GM23248 (cell line): Measurements from ENCODE around the gene FOXP2. TPM values are rescaled to one million over a fixed set of nuclear protein-coding genes. Genes with fewer than 3 reads are reported as not detected.

Experiments used
- DNase-seq: peaks from one replicate; pipeline ENCODE4 v3.0.0-alpha.2; 2015
- H2AFZ ChIP-seq: fragments of 200-600 bp; sonication (generic); 2 replicates; pipeline ENCODE4 v1.6.1; 2016; ENCODE audit warnings: antibody characterized with exemption
- H3F3A ChIP-seq: fragments of 200-600 bp; sonication (generic); 2 replicates; pipeline ENCODE4 v1.6.1; 2016; ENCODE audit warnings: mild to moderate bottlenecking, antibody characterized with exemption, mixed run types; ENCODE audit not compliant: insufficient read depth
- H3K27ac ChIP-seq: fragments of 200-600 bp; sonication (generic); 2 replicates; pipeline ENCODE4 v1.5.1; 2016; ENCODE audit warnings: mild to moderate bottlenecking
- H3K27me3 ChIP-seq: fragments of 200-600 bp; sonication (generic); replicated peaks from 2 replicates; pipeline ENCODE4 v1.6.1; 2016; ENCODE audit warnings: mild to moderate bottlenecking; ENCODE audit not compliant: insufficient read depth
- H3K36me3 ChIP-seq: fragments of 200-600 bp; sonication (generic); 2 replicates; pipeline ENCODE4 v1.6.1; 2016; ENCODE audit warnings: low read depth, mild to moderate bottlenecking
- H3K4me1 ChIP-seq: fragments of 200-600 bp; sonication (generic); 2 replicates; pipeline ENCODE4 v1.6.1; 2016; ENCODE audit warnings: mild to moderate bottlenecking; ENCODE audit not compliant: insufficient read depth
- H3K4me2 ChIP-seq: fragments of 200-600 bp; sonication (generic); one replicate; pipeline ENCODE4 v1.6.1; 2016; ENCODE audit warnings: mild to moderate bottlenecking; ENCODE audit not compliant: unreplicated experiment
- H3K4me3 ChIP-seq: fragments of 200-600 bp; sonication (generic); 2 replicates; pipeline ENCODE4 v1.5.1; 2016; ENCODE audit warnings: mild to moderate bottlenecking
- H3K79me2 ChIP-seq: fragments of 200-600 bp; sonication (generic); 2 replicates; pipeline ENCODE4 v1.6.1; 2016; ENCODE audit warnings: mild to moderate bottlenecking; ENCODE audit not compliant: insufficient read depth
- H3K9ac ChIP-seq: fragments of 200-600 bp; sonication (generic); 2 replicates; pipeline ENCODE4 v1.6.1; 2016; ENCODE audit warnings: mild to moderate bottlenecking
- H3K9me2 ChIP-seq: fragments of 200-600 bp; sonication (generic); 2 replicates; pipeline ENCODE4 v1.6.1; 2016; ENCODE audit warnings: mixed run types, mild to moderate bottlenecking, moderate library complexity; ENCODE audit not compliant: insufficient read depth
- H3K9me3 ChIP-seq: fragments of 200-600 bp; sonication (generic); one replicate; pipeline ENCODE4 v1.6.1; 2017; ENCODE audit warnings: low read depth
- H4K20me1 ChIP-seq: fragments of 200-600 bp; sonication (generic); 2 replicates; pipeline ENCODE4 v1.6.0; 2016; ENCODE audit not compliant: insufficient read depth
- EZH2 ChIP-seq: fragments of 200-600 bp; sonication (generic); IDR thresholded peaks from 2 replicates; pipeline ENCODE4 v1.6.1; 2018; ENCODE audit warnings: antibody characterized with exemption, mild to moderate bottlenecking; ENCODE audit not compliant: insufficient read depth, poor library complexity, severe bottlenecking
- EZH2phosphoT487 ChIP-seq: fragments of 200-600 bp; sonication (generic); IDR thresholded peaks from 2 replicates; pipeline ENCODE4 v1.6.1; 2018; ENCODE audit warnings: antibody characterized with exemption, moderate library complexity, mild to moderate bottlenecking, low read depth; ENCODE audit not compliant: insufficient read depth
- whole genome bisulfite sequencing, 2 experiments: methylation state at CpG; one replicate each; pipeline ENCODE4 v1.1.6; 2015 to 2017; ENCODE audit warnings: low lambda C conversion rate in 2 of 2, low coverage in 1 of 2; ENCODE audit errors: missing lambda C conversion rate in 2 of 2; 5-methylcytosine and 5-hydroxymethylcytosine counted together
- in situ Hi-C: fragments of 300-500 bp; cut with MboI; formaldehyde crosslinking; loops from 2 replicates; pipeline ENCODE4 v1.15.0; 2020
- polyA plus RNA-seq: library from polyadenylated mRNA; unstranded; fragments of >200 nt; fragmentation: Nextera tagmentation; extraction: Ambion mirVana; gene quantifications from 2 replicates; pipeline ENCODE4 v1.2.1, GENCODE V29; 2016
- total RNA-seq: library from RNA; depleted of rRNA; stranded (reverse); fragments of >200 nt; shearing (Covaris generic); gene quantifications from 2 replicates; pipeline ENCODE4 v1.2.3, GENCODE V29; 2014

Gene FOXP2
- total and polyA plus RNA-seq, 2 experiments from 2014 or later, result 2.3 to 5.0 TPM

DNA sequence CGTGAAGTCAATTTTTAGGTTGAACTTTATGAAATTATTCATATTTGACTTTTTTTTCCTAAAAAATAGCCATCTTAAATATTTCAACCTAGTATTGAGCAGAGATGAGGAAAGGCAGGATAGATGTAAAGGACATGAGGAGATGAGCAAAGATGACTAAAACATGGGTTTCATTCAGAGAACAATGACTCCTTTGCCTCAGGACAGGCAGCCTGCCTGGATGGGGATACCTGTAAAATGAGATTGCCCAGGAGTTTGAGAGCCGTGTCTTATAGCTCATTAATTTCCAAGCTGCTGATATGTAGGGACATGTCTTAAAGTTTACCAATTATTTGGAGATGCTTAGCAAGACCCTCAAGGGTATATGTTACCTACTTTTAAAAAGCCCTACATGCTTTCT is 263.5 kb downstream of the FOXP2 start:
- Histone ChIP-seq H3K79me2 (no peaks in the 10 kb centered on the region), H3K36me3 (no peaks in the 10 kb centered on the region), H3K4me3 (no peak overlapping the region), H3K9me2 (no peaks in the 10 kb centered on the region), H3K9ac (no peak overlapping the region), H3K27ac (no peak overlapping the region), H3K4me1 (no peaks in the 10 kb centered on the region), H4K20me1 (no peaks in the 10 kb centered on the region), H3K4me2 (no peak overlapping the region), H3K27me3 (no peaks in the 10 kb centered on the region), H3K9me3 (no peaks in the 10 kb centered on the region), H3F3A (no peaks in the 10 kb centered on the region), H2AFZ (no peak overlapping the region)
- 74 to 77% methylated on average over 2 of the region's 2 CpGs for WGBS, 2 experiments
- in situ Hi-C loops, result no loop called here
- no peak for DNase-seq
- TF ChIP-seq EZH2 (no peak), EZH2phosphoT487 (no peak)

DNA sequence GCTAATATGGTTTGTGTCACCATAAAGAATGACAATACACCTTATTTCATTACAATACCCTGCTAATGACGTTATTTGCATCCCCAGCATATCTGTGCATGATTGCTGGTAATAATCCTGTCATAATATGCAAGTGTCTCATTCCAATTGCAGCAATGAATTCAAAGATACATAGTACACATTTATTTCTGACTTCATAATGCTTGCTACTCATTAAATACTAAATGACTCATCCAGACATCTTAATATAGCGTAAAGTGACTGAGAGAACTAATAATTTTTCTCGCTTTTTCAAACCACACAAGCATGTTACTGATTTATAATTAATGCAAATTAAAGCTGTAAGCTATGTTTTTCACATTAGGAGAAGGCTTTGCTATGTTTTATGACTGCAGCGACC is 272.6 kb downstream of the FOXP2 start:
- Histone ChIP-seq H3K4me2 (no peak overlapping the region), H4K20me1 (no peaks in the 10 kb centered on the region), H2AFZ (no peak overlapping the region), H3F3A (no peaks in the 10 kb centered on the region), H3K4me3 (no peak overlapping the region), H3K27ac (no peak overlapping the region), H3K27me3 (no peaks in the 10 kb centered on the region), H3K9me2 (no peaks in the 10 kb centered on the region), H3K9ac (no peak overlapping the region), H3K4me1 (no peaks in the 10 kb centered on the region), H3K79me2 (no peaks in the 10 kb centered on the region), H3K9me3 (no peaks in the 10 kb centered on the region), H3K36me3 (no peaks in the 10 kb centered on the region)
- no peak for DNase-seq
- no peak for TF ChIP-seq EZH2phosphoT487
- no peak for TF ChIP-seq EZH2
- in situ Hi-C loops, result no loop called here
- 93 to 94% methylated on average over 4 of the region's 4 CpGs for WGBS, 2 experiments

DNA sequence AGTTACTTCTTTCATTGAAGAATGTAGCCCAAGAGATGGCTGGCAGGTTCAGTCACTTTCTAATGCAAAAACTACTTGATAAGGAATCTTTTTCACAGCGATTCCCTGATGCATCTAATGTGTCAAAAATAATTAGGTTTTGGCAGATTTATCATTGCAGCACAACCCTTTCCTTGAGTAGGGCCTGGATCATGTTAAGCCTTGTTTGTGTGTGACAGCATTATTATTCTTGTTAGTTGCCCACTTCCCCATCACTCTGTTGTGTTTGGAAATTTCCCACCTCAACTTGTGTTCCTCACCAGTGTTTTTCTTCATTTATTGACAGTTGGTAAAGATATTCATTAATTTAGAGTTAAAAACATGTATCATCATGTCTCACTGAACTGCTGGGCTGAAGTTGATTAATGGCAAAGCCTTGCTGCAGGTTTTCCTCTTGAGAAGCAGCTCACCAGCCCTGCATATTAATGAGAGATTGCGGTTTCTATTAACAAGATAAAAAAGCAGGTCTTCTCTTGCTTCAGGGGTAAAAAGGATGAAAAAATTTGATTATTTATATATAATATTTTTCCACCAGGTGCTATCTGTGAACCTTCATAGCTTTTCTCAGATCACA is 273.9 kb downstream of the FOXP2 start:
- H3F3A ChIP-seq, result no peaks in the 10 kb centered on the region
- H4K20me1 ChIP-seq, result no peaks in the 10 kb centered on the region
- no peaks in the 10 kb centered on the region for H3K4me1 ChIP-seq
- 48 to 61% methylated on average over 2 of the region's 2 CpGs for WGBS, 2 experiments
- H3K9ac ChIP-seq, result no peak overlapping the region
- H3K4me3 ChIP-seq, result no peak overlapping the region
- H3K9me3 ChIP-seq, result no peaks in the 10 kb centered on the region
- no peak overlapping the region for H3K27ac ChIP-seq
- no peak overlapping the region for H3K4me2 ChIP-seq
- H3K36me3 ChIP-seq, result no peaks in the 10 kb centered on the region
- no peak for DNase-seq
- H3K79me2 ChIP-seq, result no peaks in the 10 kb centered on the region
- no peak for TF ChIP-seq EZH2
- no peak for TF ChIP-seq EZH2phosphoT487
- no peaks in the 10 kb centered on the region for H3K9me2 ChIP-seq
- H3K27me3 ChIP-seq, result no peaks in the 10 kb centered on the region
- no peak overlapping the region for H2AFZ ChIP-seq
- in situ Hi-C loops, result no loop called here

DNA sequence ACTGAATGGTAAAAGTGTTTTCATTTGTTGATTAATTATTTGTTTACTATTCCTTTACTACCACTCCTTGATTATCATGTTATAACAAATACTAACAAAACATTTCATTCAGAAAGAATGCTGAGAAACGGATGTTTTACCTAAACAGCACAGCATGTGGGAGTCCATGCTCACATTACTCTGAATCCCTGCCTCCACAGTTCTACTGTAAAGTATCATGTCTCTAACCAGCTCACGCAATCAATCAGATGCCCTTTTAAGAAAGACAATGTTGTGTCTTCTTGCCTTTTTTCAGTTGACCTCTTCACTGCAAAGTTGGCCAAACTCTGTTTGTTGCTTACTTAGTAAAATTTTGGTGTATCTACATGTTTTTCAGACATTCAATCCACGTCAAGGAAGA is 274.8 kb downstream of the FOXP2 start:
- Histone ChIP-seq H3K9me2 (no peaks in the 10 kb centered on the region), H2AFZ (no peak overlapping the region), H3K9me3 (no peaks in the 10 kb centered on the region), H3K4me1 (no peaks in the 10 kb centered on the region), H3K4me3 (no peak overlapping the region), H3K27me3 (no peaks in the 10 kb centered on the region), H3K36me3 (no peaks in the 10 kb centered on the region), H3K79me2 (no peaks in the 10 kb centered on the region), H4K20me1 (no peaks in the 10 kb centered on the region), H3K27ac (no peak overlapping the region), H3K9ac (no peak overlapping the region), H3K4me2 (no peak overlapping the region), H3F3A (no peaks in the 10 kb centered on the region)
- TF ChIP-seq EZH2phosphoT487 (no peak), EZH2 (no peak)
- 92 to 93% methylated on average over 3 of the region's 3 CpGs for whole genome bisulfite sequencing, 2 experiments
- in situ Hi-C loops, result no loop called here
- DNase-seq, result no peak

DNA sequence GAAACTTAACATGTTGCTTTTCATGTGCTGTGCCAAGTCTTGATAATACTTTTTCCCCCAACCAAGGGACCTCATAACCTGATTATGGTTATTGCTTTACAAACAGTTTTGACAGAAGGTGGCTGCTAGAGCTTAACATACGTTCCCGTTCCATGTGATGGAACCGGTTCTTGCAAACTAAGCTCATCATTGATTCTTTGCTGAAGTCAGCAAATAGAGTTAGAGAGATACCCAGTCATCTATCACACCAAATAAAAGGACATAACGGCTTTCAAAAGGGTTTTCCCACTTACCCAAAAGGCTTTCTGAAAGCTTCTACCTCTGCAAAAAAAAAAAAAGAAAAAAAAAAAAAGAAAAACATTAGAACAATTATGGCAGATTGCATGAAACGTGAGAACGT is 277.0 kb downstream of the FOXP2 start:
- WGBS, 2 experiments, result 90% methylated on average over 6 of the region's 6 CpGs
- no peaks in the 10 kb centered on the region for H3K9me2 ChIP-seq
- no peak overlapping the region for H3K9ac ChIP-seq
- H3K4me3 ChIP-seq, result no peak overlapping the region
- TF ChIP-seq EZH2phosphoT487 (no peak), EZH2 (no peak)
- H3F3A ChIP-seq, result no peaks in the 10 kb centered on the region
- no peaks in the 10 kb centered on the region for H3K4me1 ChIP-seq
- H3K79me2 ChIP-seq, result no peaks in the 10 kb centered on the region
- no peaks in the 10 kb centered on the region for H3K36me3 ChIP-seq
- no peaks in the 10 kb centered on the region for H4K20me1 ChIP-seq
- in situ Hi-C loops, result no loop called here
- no peaks in the 10 kb centered on the region for H3K27me3 ChIP-seq
- no peaks in the 10 kb centered on the region for H3K9me3 ChIP-seq
- no peak overlapping the region for H3K4me2 ChIP-seq
- DNase-seq, result no peak
- no peak overlapping the region for H3K27ac ChIP-seq
- H2AFZ ChIP-seq, result no peak overlapping the region
